ENCODE data around the gene WDR77.

Gene WDR77

GRCh38 chr1:111467865-111468716 is 19.0 kb upstream of the WDR77 start:
- Histone ChIP-seq H3K27ac (no peak overlapping the region), H3K9ac (no peak overlapping the region), H4K20me1 (no peaks in the 10 kb centered on the region)

DNA sequence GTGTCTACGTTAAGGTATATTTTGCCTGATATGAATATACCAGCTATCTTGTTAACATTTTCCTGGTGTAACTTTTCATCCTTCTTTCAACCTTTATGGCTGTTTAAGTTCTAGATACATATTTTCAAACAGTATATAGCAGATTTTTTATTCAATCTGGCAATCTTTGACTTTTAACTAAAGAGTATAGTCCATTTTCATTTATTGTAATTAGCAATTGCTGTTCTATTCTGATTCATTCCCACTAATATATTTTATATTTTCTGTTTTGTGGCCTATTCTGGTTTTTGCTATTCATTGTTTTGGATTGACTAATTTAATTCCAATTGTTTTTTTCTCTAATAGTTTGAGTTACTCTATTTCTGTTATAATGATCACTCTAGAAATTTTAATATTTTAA is 17.4 kb upstream of the WDR77 start:
- Histone ChIP-seq H3K4me3 (no peak overlapping the region), H3K36me3 (peaks cover 50 to 72% (median 57%) of the 10 kb centered on the region in 11 experiments)
- TF ChIP-seq Cebpa-rat (IDR thresholded peaks at IDR 0.05) = no peak

More at GRCh38 chr1:111467865-111468716, 19.0 kb upstream of the WDR77 start:
- Histone ChIP-seq H3K4me3 (no peak overlapping the region), H3K9me3 (replicated peaks in 1 of 11) (peaks cover 0 to 8% (median 0%) of the 10 kb centered on the region in 11 experiments; a peak in 4 of 22 replicates), H3K36me3 (peaks cover 36 to 57% (median 42%) of the 10 kb centered on the region in 11 experiments; a peak in 20 of 22 replicates), H3K27me3 (no peaks in the 10 kb centered on the region), H3K4me2 (peak overlapping the region in 2 of 11 experiments; percentile 4 to 49; a peak in 4 of 22 replicates), H3K4me1 (peaks cover 16 to 56% (median 35%) of the 10 kb centered on the region in 10 experiments)
- TF ChIP-seq Cebpa-rat (IDR thresholded peaks at IDR 0.05) = no peak

DNA sequence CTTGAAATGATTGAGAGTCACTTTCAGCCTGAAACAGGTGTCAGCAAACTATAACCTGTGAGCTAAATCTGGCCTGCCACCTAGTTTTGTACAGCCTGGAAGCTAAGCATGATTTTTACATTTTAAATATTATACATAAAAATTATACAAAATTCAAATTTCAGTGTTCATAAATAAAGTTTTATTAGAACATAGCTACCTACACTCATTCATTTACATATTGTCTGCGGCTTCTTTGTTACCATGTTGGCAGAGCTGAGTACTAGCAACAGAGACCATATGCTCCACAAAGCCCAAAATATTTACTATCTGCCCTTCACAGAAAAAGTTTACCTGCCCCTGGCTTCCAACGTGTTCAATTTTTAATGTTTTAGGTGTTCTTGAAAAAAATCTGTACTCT is 16.7 kb upstream of the WDR77 start:
- H4K20me1 ChIP-seq = no peaks in the 10 kb centered on the region
- H3K4me2 ChIP-seq = no peak overlapping the region
- no peak overlapping the region for H3K27ac ChIP-seq
- peaks cover 0 to 8% (median 0%) of the 10 kb centered on the region in 11 experiments; a peak in 4 of 22 replicates for H3K9me3 ChIP-seq (replicated peaks in 1 of 11)
- H3K4me3 ChIP-seq = no peak overlapping the region
- no peak for TF ChIP-seq Cebpa-rat (IDR thresholded peaks at IDR 0.05)
- H3K4me1 ChIP-seq = peaks cover 7 to 34% (median 14%) of the 10 kb centered on the region in 10 experiments
- no peak overlapping the region for H3K9ac ChIP-seq
- H3K27me3 ChIP-seq = no peaks in the 10 kb centered on the region
- H3K36me3 ChIP-seq = peaks cover 58 to 79% (median 65%) of the 10 kb centered on the region in 11 experiments

More for the DNA sequence above, 17.4 kb upstream of the WDR77 start:
- Histone ChIP-seq H3K27me3 (no peaks in the 10 kb centered on the region), H3K9me3 (replicated peaks in 1 of 11) (peaks cover 0 to 8% (median 0%) of the 10 kb centered on the region in 11 experiments; a peak in 4 of 22 replicates), H3K27ac (no peak overlapping the region), H3K4me1 (peaks cover 15 to 40% (median 20%) of the 10 kb centered on the region in 10 experiments), H4K20me1 (no peaks in the 10 kb centered on the region), H3K9ac (no peak overlapping the region), H3K4me2 (no peak overlapping the region)

DNA sequence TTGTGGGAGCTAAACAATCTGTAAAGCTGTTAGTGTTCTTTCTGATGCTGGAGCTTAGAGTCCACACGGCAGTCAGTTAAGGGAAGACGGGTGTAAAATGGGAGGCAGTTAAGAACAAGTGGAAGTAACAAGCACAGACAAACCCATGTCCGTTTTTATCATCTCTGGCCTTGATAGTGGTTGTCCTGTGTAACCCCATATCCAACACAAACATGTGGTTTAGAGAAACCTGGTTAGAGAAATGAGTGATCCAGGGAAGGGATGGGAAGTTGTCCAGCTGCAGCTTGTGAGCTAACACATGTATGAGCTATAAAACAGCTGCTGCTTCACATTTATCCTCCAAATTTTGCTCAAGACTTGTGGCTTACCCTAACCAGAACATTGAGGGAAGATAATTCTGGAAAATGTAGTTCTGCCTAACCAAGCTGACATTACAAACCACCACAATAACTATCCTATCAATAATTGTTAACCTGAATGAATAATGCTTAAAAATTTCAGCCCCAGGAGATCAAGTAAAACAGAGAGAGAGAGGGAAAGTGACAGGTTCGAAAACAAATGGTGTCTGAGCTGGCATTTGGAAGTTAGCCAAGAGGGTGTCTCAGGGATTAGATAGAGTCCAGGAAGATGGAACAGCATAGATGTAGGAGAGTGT is 14.1 kb upstream of the WDR77 start:
- Histone ChIP-seq H3K27ac (no peak overlapping the region), H3K4me2 (no peak overlapping the region), H4K20me1 (peaks cover 0 to 19% (median 6%) of the 10 kb centered on the region in 11 experiments; a peak in 8 of 22 replicates), H3K9ac (no peak overlapping the region), H3K27me3 (no peaks in the 10 kb centered on the region), H3K9me3 (replicated peaks in 1 of 11) (no peaks in the 10 kb centered on the region), H3K4me1 (peaks cover 0 to 8% (median 0%) of the 10 kb centered on the region in 10 experiments; a peak in 4 of 20 replicates), H3K4me3 (no peak overlapping the region), H3K36me3 (peaks cover 61 to 87% (median 68%) of the 10 kb centered on the region in 11 experiments)
- TF ChIP-seq Cebpa-rat (IDR thresholded peaks at IDR 0.05) = no peak

DNA sequence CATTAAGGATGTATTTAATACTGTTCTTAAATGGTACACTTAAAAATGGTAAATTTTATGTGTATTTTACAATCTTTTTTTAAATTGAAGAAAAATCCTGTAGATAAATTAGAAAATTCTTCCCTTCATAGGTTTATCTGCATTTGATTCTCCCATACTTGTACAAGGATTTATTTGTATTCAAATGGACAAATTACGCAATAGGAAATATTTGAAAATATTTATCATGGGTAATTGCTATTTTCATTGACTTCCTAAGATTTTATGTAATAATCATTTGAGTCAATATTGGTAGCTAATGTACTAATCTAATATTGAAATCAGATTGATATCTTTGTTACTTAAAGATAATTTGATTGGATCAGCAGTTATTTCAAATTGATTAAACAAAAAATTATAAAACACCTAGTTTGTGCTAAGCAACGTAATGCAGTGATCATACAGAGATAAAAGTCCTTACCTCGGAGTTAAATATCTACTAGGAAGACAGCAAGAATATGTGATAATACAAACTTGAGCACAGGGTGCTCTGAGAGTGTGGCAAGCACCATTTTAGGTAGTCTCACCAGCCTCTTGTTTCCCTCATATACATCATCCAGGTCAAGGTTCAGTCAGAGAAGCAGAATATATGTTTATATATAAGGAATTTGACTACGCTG is 13.4 kb upstream of the WDR77 start:
- no peaks in the 10 kb centered on the region for H3K27me3 ChIP-seq

GRCh38 chr1:111461765-111462164 is 12.7 kb upstream of the WDR77 start:
- no peaks in the 10 kb centered on the region for H3K27me3 ChIP-seq
- no peak overlapping the region for H3K9ac ChIP-seq
- H3K4me1 ChIP-seq = no peaks in the 10 kb centered on the region
- no peaks in the 10 kb centered on the region for H3K9me3 ChIP-seq (replicated peaks in 1 of 11)
- no peak overlapping the region for H3K4me3 ChIP-seq
- H4K20me1 ChIP-seq = peaks cover 0 to 30% (median 10%) of the 10 kb centered on the region in 11 experiments; a peak in 10 of 22 replicates
- H3K36me3 ChIP-seq = peaks cover 65 to 87% (median 73%) of the 10 kb centered on the region in 11 experiments
- TF ChIP-seq Cebpa-rat (IDR thresholded peaks at IDR 0.05) = no peak
- H3K27ac ChIP-seq = no peak overlapping the region
- H3K4me2 ChIP-seq = no peak overlapping the region

More for the DNA sequence above, 13.4 kb upstream of the WDR77 start:
- Histone ChIP-seq H3K36me3 (peaks cover 62 to 87% (median 70%) of the 10 kb centered on the region in 11 experiments), H3K27ac (no peak overlapping the region), H3K4me2 (no peak overlapping the region), H3K9me3 (replicated peaks in 1 of 11) (no peaks in the 10 kb centered on the region), H4K20me1 (peaks cover 0 to 23% (median 9%) of the 10 kb centered on the region in 11 experiments; a peak in 9 of 22 replicates), H3K4me3 (no peak overlapping the region), H3K4me1 (peaks cover 0 to 1% (median 0%) of the 10 kb centered on the region in 10 experiments; a peak in 2 of 20 replicates), H3K9ac (no peak overlapping the region)
- no peak for TF ChIP-seq Cebpa-rat (IDR thresholded peaks at IDR 0.05)

- Histone ChIP-seq H4K20me1 (peaks cover 11 to 68% (median 40%) of the 10 kb centered on the region in 11 experiments; a peak in 18 of 22 replicates), H3K27me3 (no peaks in the 10 kb centered on the region), H3K9me3 (replicated peaks in 1 of 11) (no peaks in the 10 kb centered on the region), H3K9ac (no peak overlapping the region), H3K27ac (no peak overlapping the region), H3K4me3 (no peak overlapping the region), H3K36me3 (peaks cover 95 to 100% (median 98%) of the 10 kb centered on the region in 11 experiments), H3K4me2 (peak overlapping the region in 1 of 11 experiments; percentile 97; a peak in 2 of 22 replicates), H3K4me1 (peaks cover 8 to 53% (median 20%) of the 10 kb centered on the region in 10 experiments)
- TF ChIP-seq Cebpa-rat (IDR thresholded peaks at IDR 0.05) = no peak
Observed at GRCh38 chr1:111455642-111456031, 6.6 kb upstream of the WDR77 start.

GRCh38 chr1:111454859-111455641 is 6.0 kb upstream of the WDR77 start:
- Histone ChIP-seq H4K20me1 (peaks cover 11 to 68% (median 40%) of the 10 kb centered on the region in 11 experiments; a peak in 18 of 22 replicates), H3K36me3 (peaks cover 90 to 99% (median 94%) of the 10 kb centered on the region in 11 experiments)

More at GRCh38 chr1:111454859-111455641, 6.0 kb upstream of the WDR77 start:
- no peak overlapping the region; a peak in 1 of 22 replicates for H3K9ac ChIP-seq
- H3K27me3 ChIP-seq = no peaks in the 10 kb centered on the region
- H3K4me1 ChIP-seq = peaks cover 14 to 59% (median 26%) of the 10 kb centered on the region in 10 experiments
- H3K27ac ChIP-seq = no peak overlapping the region
- no peaks in the 10 kb centered on the region for H3K9me3 ChIP-seq (replicated peaks in 1 of 11)
- peak overlapping the region in 5 of 11 experiments; percentile 2 to 97 (median 21); a peak in 3 of 22 replicates for H3K4me2 ChIP-seq
- TF ChIP-seq Cebpa-rat (IDR thresholded peaks at IDR 0.05) = no peak
- no peak overlapping the region for H3K4me3 ChIP-seq

Measured in BLaER1 treated with 17β-estradiol and CSF1 and Interleukin-3, amounts not matched to agents 10 nM and 100 nM (cell line).